ENCODE results near the gene FRMD8. TPM values are rescaled to one million over a fixed set of nuclear protein-coding genes. Genes with fewer than 3 reads are reported as not detected.

FRMD8 gene
- total RNA-seq, 1 experiment from 2014 or later: 18.9 TPM

DNA sequence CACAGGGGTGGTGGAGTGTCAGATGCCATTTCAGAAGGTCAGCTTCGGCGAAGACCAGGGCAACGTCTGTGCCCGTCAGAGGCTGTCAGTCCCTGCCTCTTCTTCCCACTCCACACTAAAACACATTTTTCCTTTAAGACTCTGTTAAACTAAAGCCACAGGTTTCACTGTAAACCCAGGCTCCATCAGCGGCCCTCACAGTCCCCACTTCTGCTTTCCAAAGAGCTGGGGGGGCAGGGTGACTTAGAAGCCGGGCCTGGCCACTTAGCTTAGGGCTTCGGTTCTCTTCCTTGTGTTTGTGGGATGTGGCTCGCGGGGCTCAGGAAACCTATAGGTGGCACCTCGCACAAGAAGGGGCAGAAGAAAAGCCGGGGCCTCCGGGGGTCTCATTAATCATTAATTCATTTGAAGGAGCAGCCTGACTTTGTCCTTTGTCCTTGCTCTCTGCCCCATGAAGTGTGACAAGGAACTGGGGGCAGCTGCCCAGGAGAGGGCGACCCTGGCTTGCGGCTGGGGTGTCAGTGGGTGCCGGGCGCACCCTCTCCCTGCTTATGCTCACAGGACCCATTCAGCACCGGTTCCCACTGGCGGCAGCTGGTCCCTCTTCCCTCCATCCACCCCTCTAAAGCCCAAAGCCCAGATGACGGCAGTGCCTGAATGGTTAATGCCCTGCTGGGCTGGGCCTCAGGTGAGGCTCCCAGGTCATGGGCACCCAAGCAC, 8.1 kb upstream of the FRMD8 start:
- ChIA-PET POLR2A (interaction anchor here (0.8 to 14.8 kb wide), 3 partner anchors 9 to 124 kb away, joined by 4 to 426 read pairs (median 342); partner anchors contain the start of genes MALAT1 and NEAT1), CTCF (interaction anchor here (1.0 to 1.2 kb wide), 2 partner anchors 49 to 139 kb away, joined by 3 to 4 read pairs; no protein-coding TSS in a partner anchor)
- no peaks in the 10 kb centered on the region for H3K9me3 Mint-ChIP-seq (ENCODE audit: unreplicated experiment)
- intact Hi-C loops (cut with micrococcal nuclease): no loop called here
- H3K4me3 Mint-ChIP-seq (ENCODE audit: unreplicated experiment): no peak overlapping the region
- no peaks in the 10 kb centered on the region for H3K27me3 Mint-ChIP-seq (ENCODE audit: insufficient read depth, unreplicated experiment)
- DNase-seq (ENCODE audit: unreplicated experiment): no peak
- TF ChIP-seq, protein P1, sequence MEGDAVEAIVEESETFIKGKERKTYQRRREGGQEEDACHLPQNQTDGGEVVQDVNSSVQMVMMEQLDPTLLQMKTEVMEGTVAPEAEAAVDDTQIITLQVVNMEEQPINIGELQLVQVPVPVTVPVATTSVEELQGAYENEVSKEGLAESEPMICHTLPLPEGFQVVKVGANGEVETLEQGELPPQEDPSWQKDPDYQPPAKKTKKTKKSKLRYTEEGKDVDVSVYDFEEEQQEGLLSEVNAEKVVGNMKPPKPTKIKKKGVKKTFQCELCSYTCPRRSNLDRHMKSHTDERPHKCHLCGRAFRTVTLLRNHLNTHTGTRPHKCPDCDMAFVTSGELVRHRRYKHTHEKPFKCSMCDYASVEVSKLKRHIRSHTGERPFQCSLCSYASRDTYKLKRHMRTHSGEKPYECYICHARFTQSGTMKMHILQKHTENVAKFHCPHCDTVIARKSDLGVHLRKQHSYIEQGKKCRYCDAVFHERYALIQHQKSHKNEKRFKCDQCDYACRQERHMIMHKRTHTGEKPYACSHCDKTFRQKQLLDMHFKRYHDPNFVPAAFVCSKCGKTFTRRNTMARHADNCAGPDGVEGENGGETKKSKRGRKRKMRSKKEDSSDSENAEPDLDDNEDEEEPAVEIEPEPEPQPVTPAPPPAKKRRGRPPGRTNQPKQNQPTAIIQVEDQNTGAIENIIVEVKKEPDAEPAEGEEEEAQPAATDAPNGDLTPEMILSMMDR (IDR thresholded peaks at IDR 0.05; ENCODE audit: unreplicated experiment): no peak
- H3K36me3 Mint-ChIP-seq (ENCODE audit: insufficient read depth, unreplicated experiment): peaks cover 6% of the 10 kb centered on the region
- peaks cover 22% of the 10 kb centered on the region for H3K4me1 Mint-ChIP-seq (ENCODE audit: insufficient read depth, unreplicated experiment)
- no TSS peak for BruUV-seq (replicated peaks)
- no peak overlapping the region for H3K27ac Mint-ChIP-seq (ENCODE audit: low read depth, unreplicated experiment)

DNA sequence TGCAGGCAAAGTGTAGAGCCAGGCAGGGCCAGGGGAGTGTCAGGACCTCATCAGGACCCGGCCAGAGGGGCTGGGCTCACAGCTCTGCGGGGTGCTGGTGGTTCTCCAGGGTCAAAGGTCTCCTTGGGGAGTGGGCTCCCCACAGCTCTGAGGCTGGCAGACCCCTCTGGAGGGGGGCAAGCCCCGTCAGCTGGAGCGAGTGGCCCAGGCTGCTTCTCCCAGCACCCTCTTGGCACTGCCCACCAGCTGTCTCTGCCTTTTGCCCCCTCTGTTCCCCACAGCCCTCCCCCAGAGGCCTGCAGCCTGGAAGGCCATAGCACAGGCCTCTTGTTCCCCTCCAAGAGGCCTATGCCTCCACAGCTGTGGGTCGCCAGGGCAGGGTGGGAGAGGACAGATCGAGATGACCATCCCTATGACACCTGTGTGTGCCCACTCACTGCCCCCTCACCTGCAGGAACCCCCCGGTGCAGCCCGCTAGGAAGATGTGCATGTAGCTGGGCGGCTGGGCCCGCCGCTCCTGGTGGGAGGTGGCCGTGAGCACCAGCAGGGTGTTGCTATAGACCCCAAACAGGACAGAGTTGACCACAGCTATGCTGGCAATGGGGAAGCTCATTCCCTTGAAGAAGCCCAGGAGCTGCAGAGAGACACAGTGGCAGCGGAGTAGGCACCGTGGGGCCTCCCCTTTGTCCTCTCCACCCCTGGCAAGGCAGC, 7.4 kb upstream of the FRMD8 start:
- TF ChIP-seq, protein P1 (IDR thresholded peaks at IDR 0.05; ENCODE audit: unreplicated experiment): no peak
- CTCF ChIA-PET: interaction anchor here (0.9 to 1.7 kb wide), 3 partner anchors 38 to 138 kb away, joined by 3 to 7 read pairs (median 6); no protein-coding TSS in a partner anchor
- POLR2A ChIA-PET: interaction anchor here (0.8 to 14.8 kb wide), 4 partner anchors 9 to 123 kb away, joined by 4 to 426 read pairs (median 182); partner anchors contain the start of genes MALAT1 and NEAT1
- Mint-ChIP-seq H3K4me3 (ENCODE audit: unreplicated experiment) (no peak overlapping the region), H3K27ac (ENCODE audit: low read depth, unreplicated experiment) (no peak overlapping the region), H3K4me1 (ENCODE audit: insufficient read depth, unreplicated experiment) (peaks cover 24% of the 10 kb centered on the region), H3K36me3 (ENCODE audit: insufficient read depth, unreplicated experiment) (peaks cover 6% of the 10 kb centered on the region), H3K27me3 (ENCODE audit: insufficient read depth, unreplicated experiment) (no peaks in the 10 kb centered on the region), H3K9me3 (ENCODE audit: unreplicated experiment) (no peaks in the 10 kb centered on the region)
- no TSS peak for BruUV-seq (replicated peaks)
- no peak for DNase-seq (ENCODE audit: unreplicated experiment)
- intact Hi-C loops (cut with micrococcal nuclease): no loop called here

DNA sequence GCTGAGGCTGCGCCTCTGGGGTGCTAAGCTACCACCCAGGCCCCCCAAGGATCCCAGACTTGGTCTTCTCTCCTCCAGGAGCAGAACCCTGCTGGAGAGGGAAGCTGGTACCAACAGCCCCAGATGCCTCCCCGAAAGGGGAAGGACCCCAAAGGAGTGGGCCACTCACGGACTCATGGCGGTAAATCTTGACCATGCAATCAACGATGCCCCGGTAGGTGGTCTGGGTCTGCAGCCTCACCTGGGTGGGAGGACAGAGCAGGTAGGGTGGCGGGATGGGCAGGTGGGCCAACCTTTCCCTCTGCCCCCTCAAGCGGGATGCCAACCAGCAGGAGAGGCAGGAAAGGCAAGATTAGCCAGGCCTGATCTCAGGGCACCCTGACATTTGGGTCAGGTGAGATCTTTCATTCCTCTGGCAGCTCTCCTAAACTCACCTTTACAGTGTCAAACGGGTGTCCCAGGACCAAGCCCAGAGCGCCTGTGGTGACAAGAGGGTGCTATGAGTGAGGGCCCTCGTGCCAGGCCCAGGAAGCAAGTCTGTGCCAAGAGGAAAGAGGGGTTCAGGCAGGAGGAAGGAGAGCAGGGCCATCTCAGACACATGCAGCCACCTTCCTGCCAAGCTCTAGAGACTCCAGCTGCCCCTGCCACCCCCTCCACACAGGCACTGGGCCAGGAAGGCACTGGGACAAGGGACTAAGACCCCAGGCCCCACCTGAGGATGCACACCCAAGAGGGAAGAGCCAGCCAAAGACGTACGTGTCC, 6.6 kb upstream of the FRMD8 start:
- Mint-ChIP-seq H3K27ac (ENCODE audit: low read depth, unreplicated experiment) (no peak overlapping the region), H3K4me1 (ENCODE audit: insufficient read depth, unreplicated experiment) (peaks cover 30% of the 10 kb centered on the region), H3K4me3 (ENCODE audit: unreplicated experiment) (no peak overlapping the region), H3K9me3 (ENCODE audit: unreplicated experiment) (no peaks in the 10 kb centered on the region), H3K27me3 (ENCODE audit: insufficient read depth, unreplicated experiment) (no peaks in the 10 kb centered on the region), H3K36me3 (ENCODE audit: insufficient read depth, unreplicated experiment) (peaks cover 6% of the 10 kb centered on the region)
- ChIA-PET CTCF (interaction anchor here (0.6 to 1.7 kb wide), 6 partner anchors 13 to 122 kb away, joined by 3 to 7 read pairs (median 3); partner anchors contain the start of gene CDC42EP2), POLR2A (interaction anchor here (5.0 to 14.8 kb wide), 3 partner anchors 10 to 122 kb away, joined by 21 to 426 read pairs (median 342); partner anchors contain the start of genes MALAT1 and NEAT1)
- TF ChIP-seq, protein P1 (IDR thresholded peaks at IDR 0.05; ENCODE audit: unreplicated experiment): no peak
- intact Hi-C loops (cut with micrococcal nuclease): no loop called here
- no TSS peak for BruUV-seq (replicated peaks)
- DNase-seq (ENCODE audit: unreplicated experiment): no peak

All from MCF 10A (cell line).